ENCODE measurements around the gene TSPAN9. TPM values are rescaled to one million over a fixed set of nuclear protein-coding genes. Genes with fewer than 3 reads are reported as not detected.

The TSPAN9 gene
- total RNA-seq, 4 donors from 2014 or later = 27.8 to 47.2 (median 34.3) TPM

- WGBS = 69% methylated on average over 8 of the region's 8 CpGs
- Histone ChIP-seq H3K4me1 (peaks cover 6% of the 10 kb centered on the region), H3K4me3 (no peak overlapping the region), H3K36me3 (peaks cover 6% of the 10 kb centered on the region), H3K9me3 (no peaks in the 10 kb centered on the region), H3K27ac (no peak overlapping the region), H3K27me3 (no peaks in the 10 kb centered on the region)
- TF ChIP-seq EP300 (IDR thresholded peaks at IDR 0.05) (no peak), POLR2A (IDR thresholded peaks at IDR 0.05) (no peak), CTCF (IDR thresholded peaks at IDR 0.05) (no peak), POLR2AphosphoS5 (IDR thresholded peaks at IDR 0.05) (no peak)
- DNase-seq (ENCODE audit: low spot score in 2 of 2) = no peak
Measured at GRCh38 chr12:3044141-3044630, 33.0 kb upstream of the TSPAN9 start.

GRCh38 chr12:3045494-3045893 lies 31.7 kb upstream of the TSPAN9 start:
- TF ChIP-seq POLR2A (IDR thresholded peaks at IDR 0.05) = no peak
- no peak for TF ChIP-seq EP300 (IDR thresholded peaks at IDR 0.05)
- no peak for TF ChIP-seq POLR2AphosphoS5 (IDR thresholded peaks at IDR 0.05)
- no peak for TF ChIP-seq CTCF (IDR thresholded peaks at IDR 0.05)
- 89% methylated on average over 5 of the region's 5 CpGs for WGBS

GRCh38 chr12:3045989-3046388 lies 31.2 kb upstream of the TSPAN9 start:
- Histone ChIP-seq H3K27me3 (no peaks in the 10 kb centered on the region), H3K36me3 (no peaks in the 10 kb centered on the region), H3K9me3 (no peaks in the 10 kb centered on the region), H3K4me1 (peaks cover 6% of the 10 kb centered on the region), H3K27ac (no peak overlapping the region), H3K4me3 (no peak overlapping the region)
- DNase-seq (ENCODE audit: low spot score in 2 of 2) = no peak
- 76% methylated on average over 5 of the region's 7 CpGs for WGBS
- TF ChIP-seq EP300 (IDR thresholded peaks at IDR 0.05) (no peak), CTCF (IDR thresholded peaks at IDR 0.05) (no peak), POLR2A (IDR thresholded peaks at IDR 0.05) (no peak), POLR2AphosphoS5 (IDR thresholded peaks at IDR 0.05) (no peak)

More at GRCh38 chr12:3045494-3045893, 31.7 kb upstream of the TSPAN9 start:
- Histone ChIP-seq H3K27me3 (no peaks in the 10 kb centered on the region), H3K4me1 (peaks cover 6% of the 10 kb centered on the region), H3K4me3 (no peak overlapping the region), H3K36me3 (peaks cover 3% of the 10 kb centered on the region), H3K9me3 (no peaks in the 10 kb centered on the region), H3K27ac (no peak overlapping the region)
- DNase-seq (ENCODE audit: low spot score in 2 of 2) = no peak

GRCh38 chr12:3046441-3047200 lies 30.6 kb upstream of the TSPAN9 start:
- Histone ChIP-seq H3K36me3 (no peaks in the 10 kb centered on the region), H3K4me3 (no peak overlapping the region), H3K27me3 (no peaks in the 10 kb centered on the region), H3K27ac (no peak overlapping the region), H3K4me1 (peaks cover 6% of the 10 kb centered on the region), H3K9me3 (no peaks in the 10 kb centered on the region)
- DNase-seq (ENCODE audit: low spot score in 2 of 2) = no peak
- 61% methylated on average over 16 of the region's 17 CpGs for WGBS
- no peak for TF ChIP-seq CTCF (IDR thresholded peaks at IDR 0.05)
- TF ChIP-seq POLR2AphosphoS5 (IDR thresholded peaks at IDR 0.05) = peak in 1 of 3 donors; percentile 4

GRCh38 chr12:3047961-3048360 lies 29.2 kb upstream of the TSPAN9 start:
- H3K4me1 ChIP-seq = peaks cover 6% of the 10 kb centered on the region
- no peaks in the 10 kb centered on the region for H3K9me3 ChIP-seq
- DNase-seq (ENCODE audit: low spot score in 2 of 2) = no peak
- no peak overlapping the region for H3K4me3 ChIP-seq
- no peak overlapping the region for H3K27ac ChIP-seq
- TF ChIP-seq POLR2A (IDR thresholded peaks at IDR 0.05) (no peak), POLR2AphosphoS5 (IDR thresholded peaks at IDR 0.05) (no peak), EP300 (IDR thresholded peaks at IDR 0.05) (no peak), CTCF (IDR thresholded peaks at IDR 0.05) (no peak)
- H3K27me3 ChIP-seq = no peaks in the 10 kb centered on the region
- 71% methylated on average over 8 of the region's 8 CpGs for WGBS
- H3K36me3 ChIP-seq = no peaks in the 10 kb centered on the region

All from suprapubic skin (tissue), 4 donors.